AG04449 (cell line): ENCODE results near the gene CACNA1C.

Source experiments
- CTCF ChIA-PET: fragments of 350-600 bp; formaldehyde crosslinking; extraction: SDS; loops from one replicate; lab custom pipeline; 2021; ENCODE audit warnings: antibody characterized with exemption; lab: Yijun Ruan, JAX
- POLR2A ChIA-PET: fragments of 400-600, 350-600 bp; formaldehyde crosslinking; extraction: SDS; loops from one replicate; lab custom pipeline; 2020; ENCODE audit warnings: antibody characterized with exemption, inconsistent platforms; lab: Yijun Ruan, JAX
- DNase-seq: peaks from one replicate; pipeline ENCODE4 v3.0.0-alpha.2; 2010; ENCODE audit warnings: low read depth, low spot score
- H3K4me3 ChIP-seq: 2 replicates; pipeline ENCODE4 v1.5.1; 2011; ENCODE audit warnings: low read depth, mild to moderate bottlenecking, control low read depth, low read length
- TF ChIP-seq, protein P1 (sequence below): IDR thresholded peaks from one replicate; pipeline ENCODE4 v1.5.1; 2011; ENCODE audit warnings: mild to moderate bottlenecking, moderate library complexity, low read length, control low read depth, inconsistent platforms; ENCODE audit not compliant: insufficient read depth; ENCODE audit errors: missing control alignments

Gene CACNA1C

DNA sequence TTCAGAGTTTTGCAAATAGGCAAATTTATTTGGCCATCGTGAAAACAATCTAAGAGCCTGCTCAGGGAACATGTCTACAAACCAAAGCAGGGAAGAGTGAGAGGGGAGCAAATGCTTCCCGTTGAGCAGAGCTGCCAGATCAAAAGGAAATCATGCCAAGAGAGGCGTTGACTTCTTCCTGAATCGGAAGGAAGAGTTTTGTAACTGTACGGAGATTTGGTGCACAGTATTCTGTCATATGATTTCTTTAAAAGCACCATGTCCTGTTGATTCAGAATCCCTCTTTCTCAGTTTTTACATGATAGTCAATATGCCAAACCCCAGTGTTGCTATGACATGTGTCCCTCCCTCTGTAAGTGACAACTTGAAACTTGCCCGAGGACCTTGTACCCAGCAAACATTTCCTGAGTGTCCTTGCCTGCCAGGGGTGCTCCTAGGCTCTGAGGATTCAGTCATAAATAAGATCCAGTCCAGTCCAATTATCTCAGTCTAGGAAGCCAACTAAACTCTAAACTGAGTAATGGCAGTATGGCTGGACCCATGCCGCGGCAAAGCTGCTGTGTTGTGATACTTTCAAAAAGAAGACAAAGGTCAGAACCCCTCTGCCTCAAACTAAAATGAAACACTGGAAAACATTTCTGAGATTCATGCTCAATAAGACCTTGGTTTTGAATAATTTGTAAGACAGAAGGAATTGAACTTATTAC lies 441.9 kb downstream of the CACNA1C start:
- CTCF ChIA-PET, result no interaction called here
- TF ChIP-seq, protein P1, sequence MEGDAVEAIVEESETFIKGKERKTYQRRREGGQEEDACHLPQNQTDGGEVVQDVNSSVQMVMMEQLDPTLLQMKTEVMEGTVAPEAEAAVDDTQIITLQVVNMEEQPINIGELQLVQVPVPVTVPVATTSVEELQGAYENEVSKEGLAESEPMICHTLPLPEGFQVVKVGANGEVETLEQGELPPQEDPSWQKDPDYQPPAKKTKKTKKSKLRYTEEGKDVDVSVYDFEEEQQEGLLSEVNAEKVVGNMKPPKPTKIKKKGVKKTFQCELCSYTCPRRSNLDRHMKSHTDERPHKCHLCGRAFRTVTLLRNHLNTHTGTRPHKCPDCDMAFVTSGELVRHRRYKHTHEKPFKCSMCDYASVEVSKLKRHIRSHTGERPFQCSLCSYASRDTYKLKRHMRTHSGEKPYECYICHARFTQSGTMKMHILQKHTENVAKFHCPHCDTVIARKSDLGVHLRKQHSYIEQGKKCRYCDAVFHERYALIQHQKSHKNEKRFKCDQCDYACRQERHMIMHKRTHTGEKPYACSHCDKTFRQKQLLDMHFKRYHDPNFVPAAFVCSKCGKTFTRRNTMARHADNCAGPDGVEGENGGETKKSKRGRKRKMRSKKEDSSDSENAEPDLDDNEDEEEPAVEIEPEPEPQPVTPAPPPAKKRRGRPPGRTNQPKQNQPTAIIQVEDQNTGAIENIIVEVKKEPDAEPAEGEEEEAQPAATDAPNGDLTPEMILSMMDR, result no peak
- no peak overlapping the region for H3K4me3 ChIP-seq
- DNase-seq, result no peak
- POLR2A ChIA-PET, result no interaction called here

DNA sequence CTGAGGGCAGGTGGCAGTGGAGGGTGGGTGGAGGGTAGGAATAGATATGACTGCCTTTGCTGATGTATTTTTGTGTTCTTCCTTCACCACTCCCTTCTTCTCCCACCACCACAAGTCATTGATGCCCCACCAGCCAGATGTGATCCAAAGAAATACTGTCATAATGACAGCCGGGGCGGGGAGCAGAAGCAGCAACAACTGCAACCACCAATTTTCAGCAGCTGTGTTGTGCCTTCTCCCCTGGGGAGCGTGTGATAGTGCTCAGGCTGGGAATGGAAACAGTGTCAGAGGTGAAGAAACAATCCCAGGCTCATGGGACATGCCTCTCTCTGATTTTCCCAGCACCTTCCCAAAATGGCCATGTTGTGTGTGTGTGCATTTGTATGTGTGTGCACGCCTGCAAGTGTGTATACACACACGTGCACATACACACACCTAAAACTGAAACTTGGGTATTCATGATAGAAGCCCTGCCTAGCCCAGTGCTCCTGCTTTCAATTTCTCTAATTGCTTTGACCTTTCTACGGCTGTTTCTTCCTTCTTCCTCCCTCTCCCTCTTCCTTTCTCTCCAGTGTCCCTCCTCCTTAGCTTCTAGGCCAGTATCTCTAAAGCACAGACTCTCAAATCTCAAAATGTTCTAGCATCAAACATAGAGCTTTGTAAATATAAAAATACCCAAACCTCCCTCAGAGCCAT lies 442.8 kb downstream of the CACNA1C start:
- DNase-seq, result no peak
- ChIA-PET CTCF (no interaction called here), POLR2A (no interaction called here)
- TF ChIP-seq, protein P1, result no peak
- H3K4me3 ChIP-seq, result no peak overlapping the region

DNA sequence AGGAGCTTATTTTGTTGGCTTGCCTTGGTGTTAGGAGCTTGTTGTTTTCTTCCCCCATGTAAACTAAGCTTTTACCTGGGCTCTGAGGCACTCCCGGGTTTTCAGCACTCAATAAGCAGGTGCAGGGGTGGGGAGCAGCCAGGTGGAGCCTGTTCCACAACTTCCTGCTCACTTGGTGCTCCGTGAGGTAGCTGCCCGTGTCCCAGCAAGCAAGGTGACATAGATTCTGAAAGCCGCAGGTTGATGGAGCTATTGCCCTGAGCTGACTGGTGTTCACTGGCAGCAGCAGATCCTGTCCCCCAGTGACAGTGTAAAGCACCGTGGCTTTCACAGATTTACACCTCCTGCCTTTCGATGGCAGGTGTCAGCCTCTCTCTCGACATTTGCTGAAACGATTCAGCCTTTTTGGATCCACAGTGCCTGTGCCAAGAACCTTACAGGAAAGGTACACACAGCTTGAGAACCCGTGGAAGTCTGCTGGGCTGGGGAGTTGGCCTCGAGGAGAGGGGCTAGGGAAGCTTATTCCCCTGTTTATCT lies 446.2 kb downstream of the CACNA1C start:
- TF ChIP-seq, protein P1, result no peak
- POLR2A ChIA-PET, result no interaction called here
- no peak overlapping the region for H3K4me3 ChIP-seq
- DNase-seq, result no peak
- CTCF ChIA-PET, result no interaction called here

DNA sequence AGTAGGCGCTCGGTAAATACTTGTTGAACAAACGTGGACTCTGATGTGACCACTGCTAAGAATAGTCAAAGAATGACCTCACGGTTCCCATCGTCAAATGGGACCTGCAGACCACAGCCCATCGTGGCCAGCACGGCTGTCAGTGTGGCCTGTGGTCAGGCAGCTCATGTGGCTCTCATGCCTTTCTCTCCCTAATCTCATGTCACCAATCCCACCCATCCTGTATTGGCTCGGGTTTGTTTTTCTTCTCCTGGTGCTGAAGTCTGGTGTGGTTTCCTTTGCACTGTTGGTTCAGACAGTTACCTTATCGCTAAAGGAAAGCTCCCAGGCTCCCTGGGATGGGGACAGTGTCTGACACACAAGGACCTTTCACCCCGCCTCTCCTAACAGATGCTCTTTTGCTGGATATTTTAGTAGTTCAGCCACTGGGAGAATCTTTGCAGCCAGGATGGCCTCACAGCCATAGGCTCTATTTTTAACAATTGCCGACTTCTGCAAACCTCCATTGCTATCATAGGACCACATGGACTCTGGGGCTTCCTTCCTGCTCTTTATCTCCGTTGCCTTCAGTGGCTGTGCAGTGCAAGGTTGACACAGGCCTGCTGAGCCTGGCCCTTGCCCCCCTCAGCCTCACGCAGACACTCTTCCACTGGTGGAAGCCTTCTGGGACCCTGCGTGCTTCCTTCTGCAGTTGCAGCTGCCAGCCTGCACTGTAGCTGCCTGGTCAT lies 448.8 kb downstream of the CACNA1C start:
- H3K4me3 ChIP-seq, result no peak overlapping the region
- DNase-seq, result no peak
- POLR2A ChIA-PET, result no interaction called here
- TF ChIP-seq, protein P1, result no peak
- CTCF ChIA-PET, result no interaction called here

DNA sequence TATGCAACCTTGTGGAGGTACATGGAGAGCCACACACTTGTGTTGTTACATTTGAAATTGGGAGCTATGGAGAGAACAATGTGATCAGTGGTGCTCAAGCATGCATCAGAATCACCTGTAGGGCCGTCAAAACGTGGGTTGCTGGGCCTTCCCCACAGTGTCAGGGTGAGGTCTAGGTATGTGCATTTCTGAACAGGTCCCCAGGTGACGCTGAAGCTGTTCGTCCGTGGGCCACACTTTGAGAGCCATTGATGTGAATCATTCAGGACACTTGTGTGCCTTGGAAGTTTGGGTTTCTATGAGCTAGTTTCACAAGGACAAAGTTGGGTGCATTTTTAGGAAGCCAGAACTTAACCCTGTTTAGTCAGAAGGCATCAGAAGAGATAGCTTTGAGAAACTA lies 450.2 kb downstream of the CACNA1C start:
- TF ChIP-seq, protein P1, result no peak
- no peak for DNase-seq
- H3K4me3 ChIP-seq, result no peak overlapping the region
- ChIA-PET CTCF (no interaction called here), POLR2A (no interaction called here)

DNA sequence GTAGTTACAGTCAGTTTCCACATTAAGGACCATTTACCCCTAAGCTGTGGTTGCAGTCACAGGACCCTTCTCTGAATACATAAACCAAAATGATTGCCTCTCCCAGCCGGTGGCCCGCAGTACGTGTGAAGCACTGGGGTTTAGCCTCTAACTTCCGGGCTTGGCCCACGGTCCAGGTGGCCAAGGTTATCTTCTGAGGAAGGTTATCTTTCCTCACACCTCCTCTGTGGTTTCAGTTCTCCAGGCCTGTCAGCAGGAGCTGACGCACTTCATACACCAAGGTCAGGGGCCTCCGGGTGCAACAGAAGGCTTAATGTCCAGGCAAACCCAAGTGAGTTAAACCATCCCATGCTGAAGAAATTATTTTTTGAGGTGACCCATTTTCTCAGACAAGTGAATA lies 451.0 kb downstream of the CACNA1C start:
- ChIA-PET POLR2A (no interaction called here), CTCF (no interaction called here)
- no peak overlapping the region for H3K4me3 ChIP-seq
- TF ChIP-seq, protein P1, result no peak
- DNase-seq, result no peak
